Neural cell (in vitro differentiated cells): ENCODE results near the gene CCNO. TPM values are rescaled to one million over a fixed set of nuclear protein-coding genes. Genes with fewer than 3 reads are reported as not detected.

Experiments used
- H2AFZ ChIP-seq: fragments of 200-600, 300-800 bp; sonication (generic), shearing (Covaris generic); 2 replicates; pipeline ENCODE4 v1.6.0; 2014; ENCODE audit warnings: low read depth, mild to moderate bottlenecking, antibody characterized with exemption, low read length, moderate library complexity
- H3F3A ChIP-seq: fragments of 200-600 bp; shearing (Covaris generic); 2 replicates; pipeline ENCODE4 v1.6.1; 2016; ENCODE audit warnings: mild to moderate bottlenecking, moderate library complexity, mixed read lengths, antibody characterized with exemption, low read length; ENCODE audit not compliant: insufficient read depth, poor library complexity, severe bottlenecking
- H3K27ac ChIP-seq: fragments of 200-600, 300-800 bp; sonication (generic), shearing (Covaris generic); 2 replicates; pipeline ENCODE4 v1.5.1; 2014; ENCODE audit warnings: mild to moderate bottlenecking, low read length, moderate library complexity
- H3K27me3 ChIP-seq: fragments of 300-800, 200-600 bp; sonication (generic), shearing (Covaris generic); 2 replicates; pipeline ENCODE4 v1.6.0; 2014; ENCODE audit warnings: mild to moderate bottlenecking, low read depth, low read length, moderate library complexity; ENCODE audit not compliant: insufficient read depth
- H3K36me3 ChIP-seq: fragments of 300-800, 200-600 bp; sonication (generic), shearing (Covaris generic); 2 replicates; pipeline ENCODE4 v1.5.1; 2014; ENCODE audit warnings: mild to moderate bottlenecking, antibody characterized with exemption, low read length, moderate library complexity; ENCODE audit not compliant: insufficient read depth
- H3K4me2 ChIP-seq: fragments of 300-800, 200-600 bp; sonication (generic), shearing (Covaris generic); 2 replicates; pipeline ENCODE4 v1.6.0; 2014; ENCODE audit warnings: mild to moderate bottlenecking, low read length
- H3K4me3 ChIP-seq: fragments of 300-800, 200-600 bp; sonication (generic), shearing (Covaris generic); 2 replicates; pipeline ENCODE4 v1.5.1; 2014; ENCODE audit warnings: mild to moderate bottlenecking, low read length, moderate library complexity
- H3K79me2 ChIP-seq: fragments of 200-600 bp; shearing (Covaris generic); replicated peaks from 2 replicates; pipeline ENCODE4 v1.6.0; 2014; ENCODE audit warnings: mild to moderate bottlenecking, low read length, moderate library complexity; ENCODE audit not compliant: insufficient read depth
- H3K9ac ChIP-seq: fragments of 300-800, 200-600 bp; sonication (generic), shearing (Covaris generic); 2 replicates; pipeline ENCODE4 v1.6.1; 2016; ENCODE audit warnings: mild to moderate bottlenecking, low read length, mixed read lengths
- H3K9me2 ChIP-seq: fragments of 200-600 bp; shearing (Covaris generic); 2 replicates; pipeline ENCODE4 v1.6.1; 2016; ENCODE audit warnings: mild to moderate bottlenecking, low read length, mixed read lengths; ENCODE audit not compliant: insufficient read depth
- H3K9me3 ChIP-seq: fragments of 200-600, 300-800 bp; sonication (generic), shearing (Covaris generic); 2 replicates; pipeline ENCODE4 v1.6.1; 2016; ENCODE audit warnings: mild to moderate bottlenecking, mixed run types, low read length, moderate library complexity, mixed read lengths
- H4K20me1 ChIP-seq: fragments of 200-600 bp; shearing (Covaris generic); 2 replicates; pipeline ENCODE4 v1.6.1; 2016; ENCODE audit warnings: mild to moderate bottlenecking, mixed run types; ENCODE audit not compliant: insufficient read depth
- EP300 ChIP-seq: fragments of 450-650 bp; conservative IDR thresholded peaks from 2 replicates; pipeline ENCODE4 v1.6.1; 2014; ENCODE audit warnings: antibody characterized with exemption, mild to moderate bottlenecking, moderate library complexity; ENCODE audit not compliant: poor library complexity, severe bottlenecking
- EZH2 ChIP-seq: fragments of 200-600, 300-800 bp; shearing (Covaris generic), sonication (generic); IDR thresholded peaks from 2 replicates; pipeline ENCODE4 v1.6.1; 2014; ENCODE audit warnings: antibody characterized with exemption, low read length, borderline replicate concordance, mild to moderate bottlenecking; ENCODE audit not compliant: insufficient read depth, poor library complexity, severe bottlenecking
- MXI1 ChIP-seq: fragments of 450-650 bp; conservative IDR thresholded peaks from 2 replicates; pipeline ENCODE4 v1.6.1; 2014; ENCODE audit warnings: antibody characterized with exemption, mild to moderate bottlenecking; ENCODE audit not compliant: poor library complexity, severe bottlenecking
- POLR2AphosphoS5 ChIP-seq: IDR thresholded peaks from 2 replicates; pipeline ENCODE4 v1.6.1; 2012
- RAD21 ChIP-seq: fragments of 450-650 bp; conservative IDR thresholded peaks from 2 replicates; pipeline ENCODE4 v1.6.1; 2014; ENCODE audit warnings: antibody characterized with exemption, mild to moderate bottlenecking, moderate library complexity
- REST ChIP-seq: IDR thresholded peaks from 2 replicates; pipeline ENCODE4 v1.6.1; 2012; ENCODE audit warnings: borderline replicate concordance
- SMC3 ChIP-seq: fragments of 450-650 bp; conservative IDR thresholded peaks from 2 replicates; pipeline ENCODE4 v1.6.1; 2014; ENCODE audit warnings: antibody characterized with exemption, mild to moderate bottlenecking, moderate library complexity; ENCODE audit not compliant: poor library complexity
- TAF1 ChIP-seq: IDR thresholded peaks from 2 replicates; pipeline ENCODE4 v1.6.1; 2012; ENCODE audit warnings: low read depth
- polyA minus RNA-seq: library from RNA; depleted of rRNA, polyadenylated mRNA; stranded (reverse); fragments of >200 nt; gene quantifications from 2 replicates; pipeline ENCODE4 v1.2.3, GENCODE V29; 2014
- polyA plus RNA-seq: library from polyadenylated mRNA; depleted of rRNA; stranded (reverse); fragments of >200 nt; gene quantifications from 2 replicates; pipeline ENCODE4 v1.2.3, GENCODE V29; 2014
- TF ChIP-seq, protein P1 (sequence below): fragments of 450-650 bp; IDR thresholded peaks from 2 replicates; pipeline ENCODE4 v1.5.1; 2014; ENCODE audit warnings: antibody characterized with exemption, mild to moderate bottlenecking, moderate library complexity; ENCODE audit not compliant: poor library complexity, severe bottlenecking

The CCNO gene, protein sequence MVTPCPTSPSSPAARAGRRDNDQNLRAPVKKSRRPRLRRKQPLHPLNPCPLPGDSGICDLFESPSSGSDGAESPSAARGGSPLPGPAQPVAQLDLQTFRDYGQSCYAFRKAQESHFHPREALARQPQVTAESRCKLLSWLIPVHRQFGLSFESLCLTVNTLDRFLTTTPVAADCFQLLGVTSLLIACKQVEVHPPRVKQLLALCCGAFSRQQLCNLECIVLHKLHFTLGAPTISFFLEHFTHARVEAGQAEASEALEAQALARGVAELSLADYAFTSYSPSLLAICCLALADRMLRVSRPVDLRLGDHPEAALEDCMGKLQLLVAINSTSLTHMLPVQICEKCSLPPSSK
- 0.16 TPM in 1 of 2 replicates, not detected in the other for polyA plus RNA-seq
- not detected in 2 replicates for polyA minus RNA-seq

DNA sequence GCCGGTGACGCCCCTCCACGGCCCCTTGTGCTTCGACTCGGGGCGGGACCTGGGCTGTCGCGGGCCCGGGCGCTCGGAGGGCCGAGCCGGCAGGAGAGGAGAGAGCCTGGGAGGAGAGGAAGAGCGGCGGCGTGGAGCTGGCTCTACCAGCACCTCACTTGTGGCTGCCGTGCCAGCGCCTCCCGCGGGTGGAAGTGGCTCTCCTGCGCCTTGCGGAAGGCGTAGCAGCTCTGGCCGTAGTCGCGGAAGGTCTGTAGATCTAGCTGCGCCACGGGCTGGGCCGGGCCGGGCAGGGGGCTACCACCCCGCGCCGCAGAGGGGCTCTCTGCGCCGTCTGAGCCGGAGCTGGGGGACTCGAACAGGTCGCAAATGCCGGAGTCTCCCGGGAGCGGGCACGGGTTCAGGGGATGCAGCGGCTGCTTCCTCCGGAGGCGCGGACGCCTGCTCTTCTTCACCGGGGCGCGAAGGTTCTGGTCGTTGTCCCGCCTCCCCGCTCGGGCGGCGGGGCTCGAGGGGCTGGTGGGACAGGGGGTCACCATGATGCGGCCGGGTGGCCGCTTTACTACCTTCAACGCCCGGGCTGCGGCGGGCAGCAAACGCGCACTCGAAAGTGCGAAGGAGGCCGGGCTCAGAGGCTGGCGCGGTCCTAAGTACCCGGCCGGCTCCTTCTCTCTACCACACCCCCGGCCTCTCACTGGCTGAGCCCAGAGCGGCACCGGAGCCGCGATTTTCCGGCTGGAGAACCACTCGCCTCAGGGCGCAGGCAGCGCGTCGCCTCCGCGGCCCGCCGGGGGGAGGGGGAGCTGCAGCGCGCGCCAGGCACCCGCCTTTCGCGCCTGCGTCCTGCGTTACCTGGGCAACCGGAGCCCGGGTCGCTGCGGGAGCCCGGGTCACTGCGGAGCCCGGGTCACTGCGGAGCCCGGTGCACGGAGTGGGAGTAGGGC, at the start of gene CCNO:
TSS of gene CCNO (minus strand) at position 624 of the 944 bp plus-strand sequence. CDS start at position 539, 85 bp downstream.
- H3K4me3 ChIP-seq: peak within 1 kb of the TSS; percentile 91
- peaks cover 9% of the 10 kb centered on the region for H3F3A ChIP-seq
- H3K79me2 ChIP-seq: no peaks in the 10 kb centered on the region
- H3K4me2 ChIP-seq: peak within 1 kb of the TSS; percentile 95
- H3K27me3 ChIP-seq: peaks cover 69% of the 10 kb centered on the region
- no peaks in the 10 kb centered on the region for H4K20me1 ChIP-seq
- peak within 1 kb of the TSS; percentile 45 for H2AFZ ChIP-seq
- no peaks in the 10 kb centered on the region for H3K36me3 ChIP-seq
- H3K9ac ChIP-seq: peak within 1 kb of the TSS; percentile 58
- H3K9me3 ChIP-seq: no peaks in the 10 kb centered on the region
- TF ChIP-seq POLR2AphosphoS5 (peak; percentile 30), SMC3 (no peak), REST (no peak), EP300 (no peak), TAF1 (no peak), RAD21 (no peak), MXI1 (no peak), EZH2 (no peak)
- TF ChIP-seq, protein P1, sequence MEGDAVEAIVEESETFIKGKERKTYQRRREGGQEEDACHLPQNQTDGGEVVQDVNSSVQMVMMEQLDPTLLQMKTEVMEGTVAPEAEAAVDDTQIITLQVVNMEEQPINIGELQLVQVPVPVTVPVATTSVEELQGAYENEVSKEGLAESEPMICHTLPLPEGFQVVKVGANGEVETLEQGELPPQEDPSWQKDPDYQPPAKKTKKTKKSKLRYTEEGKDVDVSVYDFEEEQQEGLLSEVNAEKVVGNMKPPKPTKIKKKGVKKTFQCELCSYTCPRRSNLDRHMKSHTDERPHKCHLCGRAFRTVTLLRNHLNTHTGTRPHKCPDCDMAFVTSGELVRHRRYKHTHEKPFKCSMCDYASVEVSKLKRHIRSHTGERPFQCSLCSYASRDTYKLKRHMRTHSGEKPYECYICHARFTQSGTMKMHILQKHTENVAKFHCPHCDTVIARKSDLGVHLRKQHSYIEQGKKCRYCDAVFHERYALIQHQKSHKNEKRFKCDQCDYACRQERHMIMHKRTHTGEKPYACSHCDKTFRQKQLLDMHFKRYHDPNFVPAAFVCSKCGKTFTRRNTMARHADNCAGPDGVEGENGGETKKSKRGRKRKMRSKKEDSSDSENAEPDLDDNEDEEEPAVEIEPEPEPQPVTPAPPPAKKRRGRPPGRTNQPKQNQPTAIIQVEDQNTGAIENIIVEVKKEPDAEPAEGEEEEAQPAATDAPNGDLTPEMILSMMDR: peak; percentile 54
- H3K27ac ChIP-seq: no peak within 1 kb of the TSS
- H3K9me2 ChIP-seq: no peaks in the 10 kb centered on the region

DNA sequence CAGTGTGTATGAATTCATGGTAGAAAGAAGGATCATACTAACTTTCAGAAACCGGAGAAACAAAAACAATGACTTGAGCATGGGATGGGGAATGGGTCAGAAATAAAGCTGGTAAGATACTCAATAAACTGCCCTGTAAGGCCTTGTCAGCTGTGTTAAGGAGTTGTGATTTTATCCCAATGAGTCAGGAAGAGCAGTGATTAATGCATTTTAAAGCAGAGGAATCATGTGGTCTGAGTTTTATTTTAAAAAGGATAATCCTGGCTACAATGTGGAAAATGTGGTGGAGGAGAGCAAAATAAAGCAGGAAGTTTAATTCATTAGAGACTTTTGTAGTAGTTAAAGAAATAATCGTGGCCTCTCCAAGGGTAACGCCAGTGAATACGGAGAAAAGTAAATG, 45.4 kb upstream of the CCNO start:
- TF ChIP-seq MXI1 (no peak), EZH2 (no peak), POLR2AphosphoS5 (no peak), TAF1 (no peak), EP300 (no peak), SMC3 (no peak), RAD21 (no peak), REST (no peak)
- TF ChIP-seq, protein P1: no peak
- no peaks in the 10 kb centered on the region for H3K36me3 ChIP-seq
- no peaks in the 10 kb centered on the region for H3K79me2 ChIP-seq
- H3K9me3 ChIP-seq: no peaks in the 10 kb centered on the region
- H3K27me3 ChIP-seq: no peaks in the 10 kb centered on the region
- H3K4me2 ChIP-seq: no peak overlapping the region
- no peaks in the 10 kb centered on the region for H3F3A ChIP-seq
- no peak overlapping the region for H2AFZ ChIP-seq
- no peaks in the 10 kb centered on the region for H4K20me1 ChIP-seq
- no peak overlapping the region for H3K27ac ChIP-seq
- H3K4me3 ChIP-seq: no peak overlapping the region
- no peak overlapping the region for H3K9ac ChIP-seq
- no peaks in the 10 kb centered on the region for H3K9me2 ChIP-seq
